Kidney capillary endothelial cell (primary cell): ENCODE results near the gene DOK6.
"Not testable (repeated sequence)": the region's sequence is repeated elsewhere in the genome, so short reads cannot be mapped to it uniquely, and the experiment has no call there.

Experiments
- DNase-seq: peaks from one replicate; pipeline ENCODE4 v3.0.0-alpha.2; 2018; ENCODE audit warnings: low spot score

The DOK6 gene

DNA sequence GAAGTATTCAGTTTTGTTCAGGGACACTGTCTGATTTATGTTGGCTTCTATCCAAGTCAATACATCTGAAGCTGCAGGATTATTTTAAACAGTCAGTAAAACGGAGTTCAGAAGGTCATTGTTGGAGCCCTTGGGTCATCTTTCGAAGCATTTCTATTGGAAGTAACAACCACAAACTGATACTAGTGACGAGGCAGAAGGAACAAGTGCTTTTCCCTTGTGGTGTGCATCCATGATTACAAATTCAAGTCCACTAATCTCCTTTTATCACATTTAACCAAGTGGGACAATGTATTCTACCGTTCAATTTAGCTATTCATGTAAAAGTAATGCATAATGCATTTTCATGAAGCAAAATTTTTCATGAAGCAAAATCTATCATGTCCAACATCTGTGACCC, 470.0 kb downstream of the DOK6 start:
- DNase-seq, result no peak

DNA sequence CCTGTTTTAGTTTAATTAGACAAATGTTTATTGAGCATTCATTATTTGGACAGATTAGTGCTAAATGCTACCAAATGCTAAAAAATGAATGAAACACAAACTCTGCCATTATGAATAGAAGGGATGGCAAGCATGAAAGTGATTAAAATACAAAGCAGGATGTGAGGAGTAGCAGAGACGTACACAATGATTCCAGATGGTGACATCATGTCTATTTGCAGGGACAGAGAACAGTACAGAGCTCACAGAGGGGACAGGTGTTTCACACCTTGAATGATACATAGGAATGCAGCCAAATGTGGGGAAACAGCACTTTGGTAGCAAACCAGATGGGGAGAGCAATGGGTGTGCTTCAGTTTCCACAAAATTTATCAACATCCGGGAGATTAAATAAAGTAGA, 470.7 kb downstream of the DOK6 start:
- DNase-seq, result no peak

- DNase-seq, result no peak
These were observed 472.0 kb downstream of the DOK6 start for GRCh38 chr18:69872661-69873060.

DNA sequence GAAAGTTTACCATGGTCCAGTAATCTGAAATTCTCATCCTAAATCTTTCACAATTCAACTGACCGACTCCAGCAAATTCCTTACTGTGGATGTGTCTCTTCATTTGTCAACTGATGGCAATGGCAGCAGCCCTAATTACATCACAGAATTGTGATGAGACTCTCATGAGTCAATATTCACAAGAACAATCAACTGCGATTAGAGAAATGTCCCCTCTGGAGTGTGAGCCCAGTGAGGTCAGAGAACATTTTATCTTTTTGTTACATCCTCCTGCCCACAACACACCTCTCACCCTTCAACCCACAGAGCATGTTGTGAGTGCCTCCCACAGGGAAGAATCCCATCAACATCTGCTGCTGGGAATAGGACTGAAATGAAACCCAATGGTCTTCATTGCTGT, 473.4 kb downstream of the DOK6 start:
- no peak for DNase-seq

GRCh38 chr18:69876490-69876889, 475.8 kb downstream of the DOK6 start:
- DNase-seq, result no peak

GRCh38 chr18:69878213-69878933, 477.7 kb downstream of the DOK6 start:
- DNase-seq, result no peak

DNA sequence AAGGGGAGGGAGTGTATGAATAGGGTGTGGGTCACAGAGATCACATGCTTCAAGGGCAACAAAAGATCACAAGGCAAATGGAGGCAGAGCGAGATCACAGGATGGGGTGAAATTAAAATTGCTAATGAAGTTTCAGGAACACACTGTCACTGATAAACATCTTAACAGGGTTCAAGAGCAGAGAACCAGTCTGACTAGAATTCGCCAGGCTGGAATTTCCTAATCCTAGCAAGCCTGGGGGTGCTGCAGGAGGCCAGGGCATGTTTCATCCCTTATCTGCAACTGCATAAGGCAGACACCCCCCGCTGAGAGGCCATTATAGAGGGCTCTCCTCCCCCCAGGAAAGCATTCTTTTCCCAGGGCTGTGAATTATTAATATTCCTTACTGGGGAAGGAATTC, 478.4 kb downstream of the DOK6 start:
- DNase-seq, result not testable (repeated sequence)

- DNase-seq, result no peak
These were observed 479.4 kb downstream of the DOK6 start for GRCh38 chr18:69880083-69880482.

- peak; percentile 3 for DNase-seq
These were observed 482.4 kb downstream of the DOK6 start for GRCh38 chr18:69882965-69883668.

DNA sequence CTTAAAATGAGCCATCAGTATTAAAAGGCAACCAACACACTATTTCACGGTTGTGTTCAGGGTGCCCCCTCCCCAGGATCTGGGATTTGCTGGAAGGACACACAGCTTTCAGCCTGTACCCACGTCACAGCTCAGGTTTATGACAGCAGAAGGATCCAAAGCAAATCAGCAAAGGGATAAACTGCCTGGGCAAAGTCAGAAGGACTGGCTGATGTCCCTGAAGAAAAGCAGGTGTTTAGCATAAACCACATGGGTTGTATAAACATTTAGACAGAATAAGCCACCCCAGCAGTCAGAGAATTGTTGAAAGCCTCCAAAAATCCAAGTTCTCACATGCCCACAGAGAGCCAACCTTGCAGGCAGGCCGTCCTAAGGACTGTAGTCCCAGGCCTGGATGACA, 483.1 kb downstream of the DOK6 start:
- no peak for DNase-seq

GRCh38 chr18:69885355-69885754, 484.7 kb downstream of the DOK6 start:
- DNase-seq, result no peak

DNA sequence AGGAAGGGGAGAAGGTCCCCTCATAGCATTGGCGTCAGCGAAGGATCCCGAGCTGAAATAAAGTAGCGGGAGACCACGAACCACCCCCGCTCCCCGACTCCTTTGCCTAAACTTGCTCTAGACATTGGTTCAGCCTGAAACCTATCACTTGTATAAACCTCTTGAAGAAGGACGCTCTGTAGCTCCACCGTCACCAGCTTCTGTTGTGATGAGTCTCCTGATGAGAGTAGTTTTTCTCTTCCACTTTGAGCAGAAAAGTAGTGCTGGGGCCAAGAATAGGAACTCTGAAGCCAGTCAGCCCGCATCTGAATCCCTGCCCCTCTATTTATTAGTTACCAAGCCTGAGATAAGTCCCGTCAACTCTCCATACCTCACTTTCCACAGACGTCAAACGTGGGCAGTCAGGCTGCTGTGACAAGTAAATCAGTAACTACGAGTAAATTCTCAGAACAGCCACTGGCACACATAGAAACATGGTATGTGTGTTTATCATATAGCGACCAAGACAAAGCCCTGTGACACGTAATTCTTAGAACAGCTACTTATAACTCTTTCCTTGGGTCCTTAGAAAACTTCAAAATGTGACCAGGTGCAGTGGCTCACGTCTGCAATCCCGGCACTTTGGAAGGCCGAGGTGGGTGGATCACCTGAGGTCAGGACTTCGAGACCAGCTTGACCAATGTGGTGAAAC, 485.3 kb downstream of the DOK6 start:
- no peak for DNase-seq

- DNase-seq, result no peak
These were observed 486.6 kb downstream of the DOK6 start for GRCh38 chr18:69887256-69887655.

DNA sequence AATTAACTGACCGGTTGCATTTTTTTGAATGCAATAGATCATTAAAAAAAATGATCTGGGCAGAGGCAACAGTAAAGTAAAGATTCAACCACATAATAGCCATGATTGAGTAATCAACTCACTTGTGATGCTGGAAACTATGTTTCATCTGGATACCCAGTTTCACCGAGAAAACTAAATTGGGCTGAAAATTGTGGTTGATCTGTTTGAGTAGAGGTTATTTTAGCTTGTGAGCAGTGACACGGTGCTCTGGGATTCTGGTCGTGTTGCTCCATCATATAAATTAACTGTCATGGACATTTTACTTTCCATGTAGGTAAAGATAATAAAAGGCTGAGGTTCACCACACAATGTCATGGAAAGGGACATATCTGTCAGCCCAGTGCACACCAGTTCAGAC, 488.3 kb downstream of the DOK6 start:
- no peak for DNase-seq

DNA sequence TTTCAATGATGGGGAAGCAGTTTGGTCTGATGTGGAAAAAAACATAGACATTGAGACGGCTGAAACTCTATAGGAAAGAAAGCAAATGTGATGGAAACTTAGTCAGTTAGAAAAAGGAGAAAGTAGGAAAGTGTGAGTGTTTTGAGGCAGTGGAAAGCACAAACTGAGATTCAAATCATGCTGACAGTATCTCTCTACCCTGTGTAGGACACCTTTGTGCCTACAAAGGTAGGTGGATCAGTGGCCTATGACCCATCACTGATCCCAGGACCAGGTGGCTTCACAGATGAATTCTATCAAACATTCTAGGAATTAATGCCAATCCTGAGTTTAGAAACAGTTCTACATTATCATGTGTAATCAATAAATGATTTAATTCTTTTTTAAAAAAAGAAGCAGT, 489.9 kb downstream of the DOK6 start:
- DNase-seq, result no peak

GRCh38 chr18:69894467-69894866, 493.8 kb downstream of the DOK6 start:
- no peak for DNase-seq

- no peak for DNase-seq
These were observed 494.7 kb downstream of the DOK6 start for GRCh38 chr18:69895066-69896047.

DNA sequence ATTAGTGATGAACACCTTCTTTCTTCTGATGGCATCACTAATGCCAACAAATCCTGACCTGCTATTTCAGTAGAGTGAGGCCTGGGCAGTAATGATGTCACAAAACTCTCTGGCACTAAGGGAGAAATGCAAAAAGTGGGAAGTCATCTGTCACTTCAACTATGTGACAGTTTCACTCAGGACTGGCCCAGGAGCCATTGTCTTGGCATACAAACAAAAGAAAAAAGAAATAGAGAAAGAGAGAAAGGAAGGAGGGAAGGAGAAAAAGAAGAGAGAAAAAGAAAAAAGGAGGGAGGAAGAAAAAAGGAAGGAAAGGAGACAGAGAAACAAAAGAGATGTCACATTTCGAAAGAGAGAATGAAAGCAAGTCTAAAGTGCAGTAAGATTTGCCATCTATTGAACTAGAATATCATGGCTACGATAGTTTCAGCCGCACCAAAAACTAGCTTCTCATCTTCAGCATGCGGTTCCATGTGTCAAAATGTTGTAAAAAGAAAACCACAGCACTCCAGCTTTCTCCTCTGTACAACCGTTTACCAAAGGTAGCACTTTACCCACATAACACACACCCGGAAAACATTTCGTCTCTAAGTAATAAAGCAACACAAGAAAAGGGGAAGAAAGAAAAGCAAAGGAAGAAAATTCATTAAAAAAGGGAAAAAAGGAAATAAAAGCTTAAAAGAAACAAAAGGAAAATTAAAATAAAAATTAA, 496.9 kb downstream of the DOK6 start:
- DNase-seq, result no peak

GRCh38 chr18:69898241-69898861, 497.7 kb downstream of the DOK6 start:
- no peak for DNase-seq
